NCI-H526 (cell line): ENCODE results near the gene LARP1.
A peak's percentile ranks its signal among the peaks of the same experiment; 100 is the strongest.
"Not testable (repeated sequence)": the region's sequence is repeated elsewhere in the genome, so short reads cannot be mapped to it uniquely, and the experiment has no call there.

Experiments
- DNase-seq, 2 experiments: peaks; one replicate each; lab custom pipeline; 2025; lab: John Stamatoyannopoulos, UW

The LARP1 gene

GRCh38 chr5:154734370-154735248 lies 20.6 kb upstream of the LARP1 start:
- DNase-seq = no peak

GRCh38 chr5:154735362-154735761 lies 19.8 kb upstream of the LARP1 start:
- not testable (repeated sequence) for DNase-seq

- not testable (repeated sequence) for DNase-seq
These were observed 18.8 kb upstream of the LARP1 start for GRCh38 chr5:154736372-154736771.

GRCh38 chr5:154737667-154738320 lies 17.4 kb upstream of the LARP1 start:
- DNase-seq = no peak

- no peak for DNase-seq
These were observed 14.7 kb upstream of the LARP1 start for GRCh38 chr5:154740483-154740882.

- no peak for DNase-seq
These were observed 14.2 kb upstream of the LARP1 start for GRCh38 chr5:154740957-154741356.

GRCh38 chr5:154741415-154741814 lies 13.8 kb upstream of the LARP1 start:
- DNase-seq = no peak

GRCh38 chr5:154743812-154744211 lies 11.4 kb upstream of the LARP1 start:
- DNase-seq = no peak

- DNase-seq = no peak
These were observed 9.8 kb upstream of the LARP1 start for GRCh38 chr5:154745349-154745748.

- DNase-seq = no peak
These were observed 5.7 kb upstream of the LARP1 start for GRCh38 chr5:154749491-154749890.

GRCh38 chr5:154750641-154751040 lies 4.5 kb upstream of the LARP1 start:
- DNase-seq = not testable (repeated sequence)

GRCh38 chr5:154751854-154752253 lies 3.3 kb upstream of the LARP1 start:
- no peak for DNase-seq

- peak in 1 of 2 experiments; percentile 3 for DNase-seq
These were observed 1.4 kb upstream of the LARP1 start for GRCh38 chr5:154753792-154754191.

GRCh38 chr5:154754460-154755360 lies 467 bp upstream of the LARP1 start:
- peak; percentile 96 to 99 for DNase-seq

- DNase-seq = peak in 1 of 2 experiments; percentile 52
These were observed 1.1 kb downstream of the LARP1 start for GRCh38 chr5:154756009-154756867.

- peak; percentile 40 to 56 for DNase-seq
These were observed 2.0 kb downstream of the LARP1 start for GRCh38 chr5:154756868-154757813.

- DNase-seq = peak; percentile 13 to 40
These were observed 2.7 kb downstream of the LARP1 start for GRCh38 chr5:154757814-154758406.

GRCh38 chr5:154758493-154758892 lies 3.3 kb downstream of the LARP1 start:
- DNase-seq = no peak

- DNase-seq = no peak
These were observed 3.8 kb downstream of the LARP1 start for GRCh38 chr5:154758977-154759376.

GRCh38 chr5:154759868-154760267 lies 4.7 kb downstream of the LARP1 start:
- not testable (repeated sequence) for DNase-seq
